H1 (cell line): ENCODE results near the gene NXN. TPM values are rescaled to one million over a fixed set of nuclear protein-coding genes. Genes with fewer than 3 reads are reported as not detected.

Experiments
- CTCF ChIA-PET: fragments of 300-600 bp; sonication (Branson Sonifier 250); formaldehyde crosslinking; loops from one replicate; lab custom pipeline; 2021; ENCODE audit not compliant: partially characterized antibody; lab: Charles Lee
- POLR2A ChIA-PET: fragments of 300-600 bp; sonication (Branson Sonifier 250); formaldehyde crosslinking; loops from one replicate; lab custom pipeline; 2021; ENCODE audit warnings: inconsistent platforms; ENCODE audit not compliant: partially characterized antibody; lab: Charles Lee
- DNase-seq, 2 experiments: peaks; one replicate each; pipeline versions ENCODE4 v3.0.0 to v3.0.0-alpha.2; 2010 to 2022; ENCODE audit warnings: low spot score in 2 of 2, low read depth in 1 of 2, mixed read lengths in 1 of 2
- FAIRE-seq: peaks from 2 replicates; lab custom pipeline; 2011; peaks lifted over from hg19 to GRCh38; lab: Jason Lieb, UNC
- H2AFZ ChIP-seq: 2 replicates; pipeline ENCODE4 v1.8.1; 2012; ENCODE audit warnings: low read length, inconsistent platforms
- H2AK5ac ChIP-seq: 2 replicates; pipeline ENCODE4 v1.6.1; 2013; ENCODE audit warnings: low read depth, low read length
- H2BK120ac ChIP-seq: replicated peaks from 2 replicates; pipeline ENCODE3; 2013; ENCODE audit warnings: low read depth, low read length, inconsistent platforms
- H2BK12ac ChIP-seq: 2 replicates; pipeline ENCODE4 v1.6.1; 2013; ENCODE audit warnings: low read depth, low read length
- H2BK15ac ChIP-seq: 2 replicates; pipeline ENCODE4 v1.6.1; 2013; ENCODE audit warnings: low read length
- H2BK20ac ChIP-seq: 2 replicates; pipeline ENCODE4 v1.6.1; 2013; ENCODE audit warnings: low read length
- H2BK5ac ChIP-seq: 2 replicates; pipeline ENCODE4 v1.6.1; 2013; ENCODE audit warnings: low read depth, low read length
- H3K14ac ChIP-seq: 2 replicates; pipeline ENCODE4 v1.6.1; 2013; ENCODE audit warnings: inconsistent platforms; ENCODE audit not compliant: insufficient read length
- H3K18ac ChIP-seq: 2 replicates; pipeline ENCODE4 v1.6.1; 2013; ENCODE audit warnings: low read length; ENCODE audit errors: extremely low read depth
- H3K23ac ChIP-seq: 2 replicates; pipeline ENCODE4 v1.6.1; 2013; ENCODE audit warnings: inconsistent platforms; ENCODE audit not compliant: insufficient read length
- H3K23me2 ChIP-seq: 2 replicates; pipeline ENCODE4 v1.6.1; 2013; ENCODE audit warnings: low read depth, low read length
- H3K27ac ChIP-seq: 2 replicates; pipeline ENCODE4 v1.6.1; 2011; ENCODE audit warnings: low read depth, low read length, inconsistent platforms
- H3K27me3 ChIP-seq, 4 experiments: replicated peaks in 1 of 4; 1 replicate in 1 of 4; 2 replicates in 3 of 4; pipeline versions ENCODE4 v1.6.1 to v1.8.1; 2011 to 2013; ENCODE audit warnings: low read length in 3 of 4, mild to moderate bottlenecking in 3 of 4, inconsistent platforms in 2 of 4, mixed read lengths in 2 of 4, moderate library complexity in 1 of 4; ENCODE audit not compliant: control insufficient read depth in 3 of 4, insufficient read depth in 3 of 4; ENCODE audit errors: extremely low read depth in 1 of 4
- H3K36me3 ChIP-seq, 4 experiments: 2 replicates each; pipeline versions ENCODE4 v1.6.1 to v1.8.1; 2011 to 2013; ENCODE audit warnings: mild to moderate bottlenecking in 4 of 4, low read length in 3 of 4, moderate library complexity in 2 of 4, control low read depth in 1 of 4, inconsistent platforms in 1 of 4; ENCODE audit not compliant: insufficient read depth in 4 of 4, control insufficient read depth in 2 of 4
- H3K4ac ChIP-seq: replicated peaks from 2 replicates; pipeline ENCODE3; 2013; ENCODE audit warnings: low read length, low read depth, mixed read lengths, inconsistent platforms; ENCODE audit not compliant: insufficient read length
- H3K4me1 ChIP-seq, 4 experiments: replicated peaks in 1 of 4; 1 replicate in 1 of 4; 2 replicates in 3 of 4; pipeline versions ENCODE4 v1.6.1 to v1.8.1; 2011 to 2013; ENCODE audit warnings: low read length in 3 of 4, inconsistent platforms in 2 of 4, mixed read lengths in 1 of 4; ENCODE audit not compliant: insufficient read depth in 4 of 4, control insufficient read depth in 3 of 4
- H3K4me2 ChIP-seq, 2 experiments: 2 replicates each; pipeline versions ENCODE4 v1.6.1 to v1.8.1; 2011 to 2013; ENCODE audit warnings: low read depth in 2 of 2, low read length in 2 of 2, control low read depth in 1 of 2, inconsistent platforms in 1 of 2, mild to moderate bottlenecking in 1 of 2; ENCODE audit not compliant: insufficient read depth in 1 of 2
- H3K4me3 ChIP-seq, 4 experiments: fragments of 200-600, 300-600 bp in 1 of 4; sonication (generic), shearing (Covaris generic), sonication (Bioruptor Twin) in 1 of 4; 2 replicates each; pipeline versions ENCODE4 v1.5.1 to v1.8.1; 2011 to 2016; ENCODE audit warnings: low read length in 4 of 4, low read depth in 3 of 4, control low read depth in 2 of 4, inconsistent platforms in 2 of 4, mild to moderate bottlenecking in 2 of 4, mixed read lengths in 1 of 4, moderate library complexity in 1 of 4; ENCODE audit not compliant: insufficient read depth in 2 of 4; ENCODE audit errors: extremely low read depth in 1 of 4
- H3K56ac ChIP-seq: replicated peaks from 2 replicates; pipeline ENCODE3; 2013; ENCODE audit warnings: low read depth, mild to moderate bottlenecking, mixed read lengths, low read length, inconsistent platforms; ENCODE audit not compliant: insufficient read length
- H3K79me1 ChIP-seq: 2 replicates; pipeline ENCODE4 v1.6.1; 2013; ENCODE audit warnings: low read depth, low read length, control low read depth
- H3K79me2 ChIP-seq, 2 experiments: 2 replicates each; pipeline versions ENCODE4 v1.6.1 to v1.8.1; 2012 to 2013; ENCODE audit warnings: low read length in 2 of 2, mild to moderate bottlenecking in 2 of 2, inconsistent platforms in 1 of 2; ENCODE audit not compliant: insufficient read depth in 2 of 2, control insufficient read depth in 1 of 2
- H3K9ac ChIP-seq, 4 experiments: replicated peaks in 1 of 4; 1 replicate in 1 of 4; 2 replicates in 3 of 4; pipeline versions ENCODE4 v1.6.1 to v1.8.1; 2011 to 2013; ENCODE audit warnings: low read depth in 3 of 4, low read length in 3 of 4, control low read depth in 2 of 4, mild to moderate bottlenecking in 2 of 4, moderate library complexity in 2 of 4, inconsistent platforms in 1 of 4; ENCODE audit errors: extremely low read depth in 1 of 4
- H3K9me3 ChIP-seq, 2 experiments: 2 replicates each; pipeline versions ENCODE4 v1.6.1 to v1.8.1; 2012 to 2013; ENCODE audit warnings: mild to moderate bottlenecking in 2 of 2, moderate library complexity in 2 of 2, control low read depth in 1 of 2, inconsistent platforms in 1 of 2, low read depth in 1 of 2, low read length in 1 of 2, mixed read lengths in 1 of 2; ENCODE audit not compliant: insufficient read depth in 2 of 2
- H4K20me1 ChIP-seq, 2 experiments: replicated peaks in 1 of 2; 2 replicates each; pipeline versions ENCODE3 to v1.8.1; 2011 to 2013; ENCODE audit warnings: inconsistent platforms in 2 of 2, low read length in 2 of 2, mild to moderate bottlenecking in 1 of 2; ENCODE audit not compliant: insufficient read depth in 2 of 2, control insufficient read depth in 1 of 2
- H4K5ac ChIP-seq: 2 replicates; pipeline ENCODE4 v1.6.1; 2013; ENCODE audit warnings: low read length, low read depth, mixed read lengths, inconsistent platforms; ENCODE audit not compliant: insufficient read length
- H4K8ac ChIP-seq: 2 replicates; pipeline ENCODE4 v1.8.0; 2013; ENCODE audit warnings: mild to moderate bottlenecking, moderate library complexity, low read length, inconsistent platforms; ENCODE audit not compliant: insufficient read depth; ENCODE audit errors: extremely low read depth
- H4K91ac ChIP-seq: replicated peaks from 2 replicates; pipeline ENCODE3; 2013; ENCODE audit warnings: low read length, mixed read lengths, inconsistent platforms; ENCODE audit not compliant: insufficient read length
- CHD1 ChIP-seq: IDR thresholded peaks from 2 replicates; pipeline ENCODE4 v1.6.1; 2012; ENCODE audit warnings: low read depth, low read length, improper control_type of control experiment
- KDM5A ChIP-seq: fragments of 200-600 bp; IDR thresholded peaks from 2 replicates; pipeline ENCODE4 v1.7.1; 2012; ENCODE audit warnings: mild to moderate bottlenecking, low read length, inconsistent platforms, mixed read lengths
- YY1 ChIP-seq: IDR thresholded peaks from 2 replicates; pipeline ENCODE4 v1.6.1; 2011; ENCODE audit warnings: low read depth, mild to moderate bottlenecking, low read length
- WGBS, 2 experiments: shearing (Covaris generic) in 1 of 2; methylation state at CpG; one replicate each; pipeline versions ENCODE4 v1.1.6 to v1.1.7; 2013 to 2015; ENCODE audit warnings: low lambda C conversion rate in 2 of 2, mixed read lengths in 2 of 2, inconsistent platforms in 1 of 2, low coverage in 1 of 2, missing lambda C conversion rate in 1 of 2; ENCODE audit not compliant: insufficient replicate concordance in 2 of 2, insufficient coverage in 1 of 2, insufficient read length in 1 of 2; ENCODE audit errors: extremely low coverage in 1 of 2, missing lambda C conversion rate in 1 of 2; 5-methylcytosine and 5-hydroxymethylcytosine counted together
- polyA plus RNA-seq, 7 experiments: library from polyadenylated mRNA; depleted of rRNA in 3 of 7; stranded (reverse) in 5 of 7; unstranded in 2 of 7; fragments of >200 nt in 5 of 7; fragments of 200-250 nt in 2 of 7; gene quantifications; 1 replicate in 5 of 7; 2 replicates in 1 of 7; 4 replicates in 1 of 7; pipeline versions ENCODE4 v1.2.1 to v1.2.3, GENCODE V29; 2011 to 2013; ENCODE audit warnings: missing spikeins in 2 of 7, mixed read lengths in 2 of 7
- total RNA-seq: library from RNA; stranded (reverse); fragmentation: NEBNext Ultra II Directional; extraction: Animal tissue kit (Norgen Biotek cat#: 25700); gene quantifications from 2 replicates; pipeline ENCODE4 v1.2.1, GENCODE V29; 2021

NXN gene
- total and polyA plus RNA-seq, 2 of the 8 experiments (the other 6 are each of a cell fraction or from before 2014, with no cell fraction given), result 94.1 to 107 TPM

DNA sequence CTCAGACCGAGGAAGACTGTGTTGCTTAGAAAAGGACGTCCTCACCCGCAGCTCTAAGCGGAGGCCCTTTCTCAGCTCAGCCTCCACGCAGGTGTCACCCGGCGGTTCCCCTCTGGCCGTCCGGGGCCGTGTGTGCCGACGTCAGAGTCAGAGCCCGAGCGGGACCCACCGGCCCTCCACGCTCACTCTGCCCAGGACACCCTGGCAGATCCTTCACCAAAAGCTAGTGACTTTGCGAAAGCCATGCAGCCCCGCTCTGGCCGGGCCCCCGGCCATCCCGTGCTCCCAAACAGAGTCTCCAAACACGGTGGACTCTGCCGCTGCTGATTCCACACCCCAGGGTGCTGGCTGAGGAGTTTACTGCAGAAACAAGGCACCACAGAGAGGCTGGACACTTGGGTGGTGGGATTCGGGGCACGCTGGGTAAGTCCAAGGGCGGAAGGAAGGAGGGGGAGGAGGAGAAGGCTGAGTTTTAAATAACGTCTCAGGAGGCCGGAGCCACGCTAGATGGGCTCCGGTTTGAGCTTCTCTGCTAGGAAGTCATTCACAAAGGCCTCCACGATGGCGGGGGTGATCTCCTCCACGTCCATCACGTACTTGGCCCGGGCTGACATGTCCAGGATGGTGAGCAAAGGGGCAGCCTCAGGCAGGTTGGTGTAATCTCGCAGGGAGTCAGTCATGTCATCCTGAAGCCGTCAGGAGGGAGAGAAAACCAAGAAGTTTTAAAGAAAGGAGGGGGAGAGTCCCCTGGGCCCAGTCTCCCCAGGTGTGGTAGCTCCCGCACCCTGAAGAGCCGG, 178.9 kb downstream of the NXN start:
- DNase-seq, result no peak
- CTCF ChIA-PET, result interaction anchor here (0.6 to 17.5 kb wide), 9 partner anchors 10 to 226 kb away, joined by 3 to 258 read pairs (median 4); partner anchors contain the start of genes NXN and TIMM22
- 91% methylated on average over 31 of the region's 39 CpGs; no CpG with 5 or more reads in 1 of the 2 experiments for WGBS, 2 experiments
- TF ChIP-seq YY1, result no peak
- TF ChIP-seq CHD1, result no peak
- no peak for TF ChIP-seq KDM5A

More for the DNA sequence above, 178.9 kb downstream of the NXN start:
- H4K8ac ChIP-seq, result peak overlapping the region; percentile 14; the same call in 1 of the 2 replicates
- no peak overlapping the region for H3K56ac ChIP-seq
- H3K79me1 ChIP-seq, result no peaks in the 10 kb centered on the region; the same call in 1 of the 2 replicates
- no peak for FAIRE-seq
- no peak overlapping the region for H3K4ac ChIP-seq
- no peak overlapping the region for H2AFZ ChIP-seq
- no peak overlapping the region for H4K5ac ChIP-seq
- no peak overlapping the region for H3K14ac ChIP-seq
- POLR2A ChIA-PET, result interaction anchor here (1.5 to 2.4 kb wide), 2 partner anchors 12 to 180 kb away, joined by 5 to 8 read pairs; partner anchors contain the start of gene NXN
- no peaks in the 10 kb centered on the region for H3K9me3 ChIP-seq
- no peak overlapping the region for H4K91ac ChIP-seq
- H3K23ac ChIP-seq, result no peak overlapping the region
- H4K20me1 ChIP-seq, result peaks cover 1 to 3% of the 10 kb centered on the region in 2 experiments
- no peak overlapping the region for H3K27ac ChIP-seq
- H2AK5ac ChIP-seq, result no peak overlapping the region
- H3K9ac ChIP-seq, result no peak overlapping the region
- no peak overlapping the region; the same call in 1 of the 2 replicates for H2BK5ac ChIP-seq
- no peak overlapping the region for H2BK20ac ChIP-seq
- no peak overlapping the region for H3K4me2 ChIP-seq
- no peaks in the 10 kb centered on the region for H3K27me3 ChIP-seq
- H2BK120ac ChIP-seq, result no peak overlapping the region
- peaks cover 0 to 6% (median 0%) of the 10 kb centered on the region in 4 experiments; a peak in 2 of 8 replicates for H3K36me3 ChIP-seq
- no peak overlapping the region for H3K4me3 ChIP-seq
- H2BK15ac ChIP-seq, result no peak overlapping the region
- H2BK12ac ChIP-seq, result no peak overlapping the region
- no peaks in the 10 kb centered on the region for H3K23me2 ChIP-seq
- no peaks in the 10 kb centered on the region for H3K79me2 ChIP-seq
- H3K4me1 ChIP-seq, result peaks cover 0 to 5% (median 4%) of the 10 kb centered on the region in 4 experiments; a peak in 3 of 7 replicates
- H3K18ac ChIP-seq, result no peak overlapping the region
